ENCODE results near the gene DNAJB13. TPM values are rescaled to one million over a fixed set of nuclear protein-coding genes. Genes with fewer than 3 reads are reported as not detected.

Gene DNAJB13
- total and polyA plus RNA-seq, 2 donors (not counting 1 experiment from before 2014, with no cell fraction given): 0.15 to 0.27 TPM

DNA sequence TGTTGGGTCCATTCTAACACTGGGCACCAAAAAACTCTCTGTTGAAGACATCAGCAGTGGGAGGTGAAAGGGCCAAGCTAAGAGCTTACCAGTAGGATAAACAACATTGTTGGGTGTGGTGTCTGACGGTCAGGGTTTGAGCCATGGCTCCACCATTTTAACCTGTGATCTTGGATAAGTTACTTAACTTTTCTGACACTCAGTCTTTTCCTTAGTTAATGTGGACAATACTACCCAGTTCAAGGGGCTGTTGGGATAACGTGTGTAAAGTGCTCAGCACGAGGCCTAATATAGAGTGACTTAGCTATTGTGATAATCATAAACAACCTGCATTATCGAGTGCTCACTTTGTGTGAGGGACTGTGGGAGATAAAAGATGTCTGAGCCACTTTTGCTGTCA, 52.0 kb downstream of the DNAJB13 start:
- no peaks in the 10 kb centered on the region for H3K79me2 ChIP-seq (ENCODE audit: control insufficient read depth, insufficient read depth, low read length)
- H3K4me3 Mint-ChIP-seq: no peak overlapping the region
- peak overlapping the region; percentile 39 for H3K27ac Mint-ChIP-seq
- intact Hi-C loops (cut with micrococcal nuclease): no loop called here
- TF ChIP-seq EZH2 (IDR thresholded peaks at IDR 0.05; ENCODE audit: borderline replicate concordance, insufficient read depth, low read depth, low read length, poor library complexity, severe bottlenecking): no peak
- TF ChIP-seq CTCF (IDR thresholded peaks at IDR 0.05): no peak
- WGBS (ENCODE audit: insufficient coverage): no CpG with 5 or more reads among the region's 4 CpGs
- H3K4me1 ChIP-seq (ENCODE audit: control insufficient read depth in 2 of 2, insufficient read depth in 2 of 2, low read length in 2 of 2): peaks cover 36 to 41% of the 10 kb centered on the region in 2 donors
- H2AFZ ChIP-seq (ENCODE audit: insufficient read depth, low read depth, low read length, poor library complexity, severe bottlenecking): no peak overlapping the region
- no peaks in the 10 kb centered on the region for H3K9me3 Mint-ChIP-seq (ENCODE audit: insufficient read depth)
- no peak for DNase-seq
- no peak for ATAC-seq (ENCODE audit: low read depth)
- H3K4me3 ChIP-seq (ENCODE audit: control extremely low read depth in 1 of 5, extremely low read depth in 1 of 5, insufficient read depth in 1 of 5, low read depth in 2 of 5, low read length in 4 of 5): no peak overlapping the region
- no peak overlapping the region for H3K9ac ChIP-seq (ENCODE audit: low read length)
- H4K20me1 ChIP-seq (ENCODE audit: control insufficient read depth, insufficient read depth, low read length, poor library complexity, severe bottlenecking): no peaks in the 10 kb centered on the region
- H3K27me3 ChIP-seq (replicated peaks in 1 of 4; ENCODE audit: control extremely low read depth in 1 of 4, control insufficient read depth in 3 of 4, insufficient read depth in 4 of 4, low read length in 3 of 4): no peaks in the 10 kb centered on the region
- H3K27ac ChIP-seq (ENCODE audit: low read length in 2 of 2): no peak overlapping the region
- H3K4me1 Mint-ChIP-seq: peaks cover 55% of the 10 kb centered on the region
- H3K36me3 ChIP-seq (replicated peaks in 1 of 2; ENCODE audit: control extremely low read depth in 1 of 2, control insufficient read depth in 1 of 2, extremely low read depth in 1 of 2, insufficient read depth in 2 of 2, low read length in 1 of 2): peaks cover 0 to 14% of the 10 kb centered on the region in 2 experiments
- no peaks in the 10 kb centered on the region for H3K27me3 Mint-ChIP-seq
- no peak overlapping the region for H3K4me2 ChIP-seq (replicated peaks; ENCODE audit: low read depth, low read length, poor library complexity, severe bottlenecking)
- POLR2A ChIA-PET: interaction anchor here (1.3 kb wide), 1 partner anchor 29 kb away, joined by 3 read pairs; no protein-coding TSS in a partner anchor
- H3K9me3 ChIP-seq (ENCODE audit: control extremely low read depth in 1 of 3, control insufficient read depth in 2 of 3, insufficient read depth in 1 of 3, low read length in 2 of 3): no peaks in the 10 kb centered on the region
- CTCF ChIA-PET: interaction anchor here (0.9 to 1.9 kb wide), 5 partner anchors 9 to 29 kb away, joined by 3 to 6 read pairs (median 5); no protein-coding TSS in a partner anchor

GRCh38 chr11:74004046-74004695, 53.3 kb downstream of the DNAJB13 start:
- DNase-seq: no peak
- intact Hi-C loops (cut with micrococcal nuclease): no loop called here
- 91% methylated on average over 4 of the region's 6 CpGs for WGBS (ENCODE audit: insufficient coverage)
- H3K27ac Mint-ChIP-seq: no peak overlapping the region
- H3K4me2 ChIP-seq (replicated peaks; ENCODE audit: low read depth, low read length, poor library complexity, severe bottlenecking): no peak overlapping the region
- H3K4me1 ChIP-seq (ENCODE audit: control insufficient read depth in 2 of 2, insufficient read depth in 2 of 2, low read length in 2 of 2): peaks cover 30 to 36% of the 10 kb centered on the region in 2 donors
- no peaks in the 10 kb centered on the region for H3K9me3 Mint-ChIP-seq (ENCODE audit: insufficient read depth)
- no peak for TF ChIP-seq EZH2 (IDR thresholded peaks at IDR 0.05; ENCODE audit: borderline replicate concordance, insufficient read depth, low read depth, low read length, poor library complexity, severe bottlenecking)
- no peak for TF ChIP-seq CTCF (IDR thresholded peaks at IDR 0.05)
- peaks cover 55% of the 10 kb centered on the region for H3K4me1 Mint-ChIP-seq
- no peak for ATAC-seq (ENCODE audit: low read depth)
- H3K9me3 ChIP-seq (ENCODE audit: control extremely low read depth in 1 of 3, control insufficient read depth in 2 of 3, insufficient read depth in 1 of 3, low read length in 2 of 3): no peaks in the 10 kb centered on the region
- no peak overlapping the region for H3K4me3 Mint-ChIP-seq
- ChIA-PET POLR2A (interaction anchor here (2.5 kb wide), 1 partner anchor 23 kb away, joined by 21 read pairs; the partner anchor contains the start of gene UCP2), CTCF (interaction anchor here (1.0 to 2.2 kb wide), 7 partner anchors 9 to 40 kb away, joined by 3 to 11 read pairs (median 4); no protein-coding TSS in a partner anchor)
- no peaks in the 10 kb centered on the region for H3K79me2 ChIP-seq (ENCODE audit: control insufficient read depth, insufficient read depth, low read length)
- H3K4me3 ChIP-seq (ENCODE audit: control extremely low read depth in 1 of 5, extremely low read depth in 1 of 5, insufficient read depth in 1 of 5, low read depth in 2 of 5, low read length in 4 of 5): no peak overlapping the region
- H3K27ac ChIP-seq (ENCODE audit: low read length in 2 of 2): no peak overlapping the region
- no peak overlapping the region for H3K9ac ChIP-seq (ENCODE audit: low read length)
- H2AFZ ChIP-seq (ENCODE audit: insufficient read depth, low read depth, low read length, poor library complexity, severe bottlenecking): no peak overlapping the region
- H3K27me3 Mint-ChIP-seq: no peaks in the 10 kb centered on the region
- peaks cover 0 to 14% of the 10 kb centered on the region in 2 experiments for H3K36me3 ChIP-seq (replicated peaks in 1 of 2; ENCODE audit: control extremely low read depth in 1 of 2, control insufficient read depth in 1 of 2, extremely low read depth in 1 of 2, insufficient read depth in 2 of 2, low read length in 1 of 2)
- no peaks in the 10 kb centered on the region for H4K20me1 ChIP-seq (ENCODE audit: control insufficient read depth, insufficient read depth, low read length, poor library complexity, severe bottlenecking)
- H3K27me3 ChIP-seq (replicated peaks in 1 of 4; ENCODE audit: control extremely low read depth in 1 of 4, control insufficient read depth in 3 of 4, insufficient read depth in 4 of 4, low read length in 3 of 4): no peaks in the 10 kb centered on the region
